ENCODE results near the gene SLC6A12.

The SLC6A12 gene

GRCh38 chr12:176321-177181, 37.4 kb downstream of the SLC6A12 start:
- peak; percentile 80 for DNase-seq

GRCh38 chr12:175759-176158, 38.2 kb downstream of the SLC6A12 start:
- no peak for DNase-seq

- peak; percentile 65 for DNase-seq
These were observed 38.7 kb downstream of the SLC6A12 start for GRCh38 chr12:175250-175649.

GRCh38 chr12:174596-174995, 39.4 kb downstream of the SLC6A12 start:
- DNase-seq, result no peak

GRCh38 chr12:174124-174523, 39.8 kb downstream of the SLC6A12 start:
- peak; percentile 41 for DNase-seq

- peak; percentile 60 for DNase-seq
These were observed 41.2 kb downstream of the SLC6A12 start for GRCh38 chr12:172732-173161.

GRCh38 chr12:171743-172676, 41.9 kb downstream of the SLC6A12 start:
- DNase-seq, result peak; percentile 98

- peak; percentile 36 for DNase-seq
These were observed 42.7 kb downstream of the SLC6A12 start for GRCh38 chr12:171276-171675.

- no peak for DNase-seq
These were observed 43.4 kb downstream of the SLC6A12 start for GRCh38 chr12:170371-171225.

- peak; percentile 65 for DNase-seq
These were observed 44.2 kb downstream of the SLC6A12 start for GRCh38 chr12:169528-170370.

GRCh38 chr12:168763-169525, 45.0 kb downstream of the SLC6A12 start:
- DNase-seq, result peak; percentile 70

GRCh38 chr12:167959-168600, 45.9 kb downstream of the SLC6A12 start:
- DNase-seq, result no peak

GRCh38 chr12:166425-167075, 47.4 kb downstream of the SLC6A12 start:
- DNase-seq, result peak; percentile 39

GRCh38 chr12:165862-166368, 48.0 kb downstream of the SLC6A12 start:
- DNase-seq, result no peak

- DNase-seq, result peak; percentile 90
These were observed 49.8 kb downstream of the SLC6A12 start for GRCh38 chr12:164207-164606.

- peak; percentile 39 for DNase-seq
These were observed 50.5 kb downstream of the SLC6A12 start for GRCh38 chr12:163406-163986.

GRCh38 chr12:162467-163307, 51.3 kb downstream of the SLC6A12 start:
- DNase-seq, result peak; percentile 36

- DNase-seq, result no peak
These were observed 52.1 kb downstream of the SLC6A12 start for GRCh38 chr12:161823-162222.
